ENCODE data around the gene NUDT6. TPM values are rescaled to one million over a fixed set of nuclear protein-coding genes. Genes with fewer than 3 reads are reported as not detected.
A peak's percentile ranks its signal among the peaks of the same experiment; 100 is the strongest.

Gene NUDT6
- total and polyA plus RNA-seq, 7 donors, result 3.3 to 7.6 (median 4.0) TPM

DNA sequence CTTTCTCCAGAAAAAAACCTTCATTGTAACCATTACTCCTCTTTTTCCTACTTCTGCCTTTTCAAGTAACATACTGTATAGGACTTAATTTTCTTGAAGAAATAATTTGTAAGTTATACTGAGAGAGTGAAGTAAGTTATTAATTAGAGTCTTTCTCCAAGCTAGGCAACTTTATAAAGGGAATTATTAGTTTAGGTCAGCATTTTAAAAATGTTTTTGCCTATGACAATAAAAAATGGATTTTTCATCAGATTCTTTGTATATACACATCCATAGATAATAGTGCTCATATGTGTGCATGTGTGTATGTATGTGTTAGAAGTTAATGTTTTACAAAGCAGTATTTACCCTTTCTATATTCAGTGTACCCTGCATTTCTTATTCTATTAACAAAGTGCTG lies 10.4 kb upstream of the NUDT6 start:
- intact Hi-C loops (cut with DNase I), result no loop called here

DNA sequence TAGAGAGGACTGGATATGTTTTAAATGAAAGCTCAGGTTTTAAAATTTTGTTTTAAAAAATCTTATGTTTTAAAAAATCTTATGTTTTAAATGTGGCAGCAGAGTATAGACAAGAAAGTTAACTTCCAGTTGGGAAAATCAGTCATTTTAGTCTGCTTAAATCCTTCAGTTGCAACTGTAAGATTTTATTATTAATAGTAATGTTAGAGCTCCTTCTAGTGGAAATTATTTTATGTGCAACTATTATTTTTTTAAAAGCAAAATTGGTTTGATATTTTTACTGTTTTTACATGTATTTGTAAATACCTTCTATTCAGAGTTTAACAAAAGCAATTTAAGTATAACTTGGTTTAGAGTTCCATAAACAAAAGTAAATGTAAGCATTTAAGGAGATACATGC lies 8.5 kb upstream of the NUDT6 start:
- Histone ChIP-seq H3K27ac (no peak overlapping the region), H3K36me3 (ENCODE audit: insufficient read depth in 1 of 2, low read depth in 1 of 2) (peaks cover 4 to 67% of the 10 kb centered on the region in 2 donors), H3K9me3 (no peaks in the 10 kb centered on the region), H3K4me3 (no peak overlapping the region), H3K4me1 (peaks cover 4% of the 10 kb centered on the region), H3K27me3 (ENCODE audit: insufficient read depth in 3 of 3, low read length in 2 of 3) (no peaks in the 10 kb centered on the region)
- no peak for ATAC-seq
- no peak for DNase-seq
- intact Hi-C loops (cut with DNase I), result loop anchor here in 1 of 2 donors (1.0 kb wide), 1 partner anchor 173 kb away; no protein-coding TSS in a partner anchor
- TF ChIP-seq, protein P1, sequence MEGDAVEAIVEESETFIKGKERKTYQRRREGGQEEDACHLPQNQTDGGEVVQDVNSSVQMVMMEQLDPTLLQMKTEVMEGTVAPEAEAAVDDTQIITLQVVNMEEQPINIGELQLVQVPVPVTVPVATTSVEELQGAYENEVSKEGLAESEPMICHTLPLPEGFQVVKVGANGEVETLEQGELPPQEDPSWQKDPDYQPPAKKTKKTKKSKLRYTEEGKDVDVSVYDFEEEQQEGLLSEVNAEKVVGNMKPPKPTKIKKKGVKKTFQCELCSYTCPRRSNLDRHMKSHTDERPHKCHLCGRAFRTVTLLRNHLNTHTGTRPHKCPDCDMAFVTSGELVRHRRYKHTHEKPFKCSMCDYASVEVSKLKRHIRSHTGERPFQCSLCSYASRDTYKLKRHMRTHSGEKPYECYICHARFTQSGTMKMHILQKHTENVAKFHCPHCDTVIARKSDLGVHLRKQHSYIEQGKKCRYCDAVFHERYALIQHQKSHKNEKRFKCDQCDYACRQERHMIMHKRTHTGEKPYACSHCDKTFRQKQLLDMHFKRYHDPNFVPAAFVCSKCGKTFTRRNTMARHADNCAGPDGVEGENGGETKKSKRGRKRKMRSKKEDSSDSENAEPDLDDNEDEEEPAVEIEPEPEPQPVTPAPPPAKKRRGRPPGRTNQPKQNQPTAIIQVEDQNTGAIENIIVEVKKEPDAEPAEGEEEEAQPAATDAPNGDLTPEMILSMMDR (IDR thresholded peaks at IDR 0.05), result peak; percentile 67

More for the DNA sequence above, 10.4 kb upstream of the NUDT6 start:
- H3K27me3 ChIP-seq (ENCODE audit: insufficient read depth in 3 of 3, low read length in 2 of 3), result no peaks in the 10 kb centered on the region
- ATAC-seq (no peak), DNase-seq (no peak)
- no peak overlapping the region for H3K27ac ChIP-seq
- H3K36me3 ChIP-seq (ENCODE audit: insufficient read depth in 1 of 2, low read depth in 1 of 2), result peaks cover 4 to 85% of the 10 kb centered on the region in 2 donors
- H3K4me1 ChIP-seq, result no peaks in the 10 kb centered on the region
- H3K9me3 ChIP-seq, result no peaks in the 10 kb centered on the region
- no peak overlapping the region for H3K4me3 ChIP-seq
- TF ChIP-seq, protein P1 (IDR thresholded peaks at IDR 0.05), result no peak

DNA sequence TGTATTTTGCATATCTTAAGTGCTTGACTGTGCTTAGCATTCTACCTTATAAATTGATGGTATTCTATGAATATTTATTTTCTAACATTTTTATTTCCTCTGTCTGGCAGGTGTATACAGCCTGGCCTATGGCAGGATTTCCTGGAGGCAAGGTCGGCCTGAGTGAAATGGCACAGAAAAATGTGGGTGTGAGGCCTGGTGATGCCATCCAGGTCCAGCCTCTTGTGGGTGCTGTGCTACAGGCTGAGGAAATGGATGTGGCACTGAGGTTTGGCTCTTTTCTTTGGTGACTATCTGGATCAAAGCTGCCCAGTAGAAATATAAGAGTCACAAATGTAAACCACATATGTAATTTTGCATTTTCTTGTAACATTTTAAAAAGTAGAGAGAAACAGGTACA lies 6.5 kb upstream of the NUDT6 start:
- H3K36me3 ChIP-seq (ENCODE audit: insufficient read depth in 1 of 2, low read depth in 1 of 2), result peaks cover 4 to 47% of the 10 kb centered on the region in 2 donors
- TF ChIP-seq, protein P1 (IDR thresholded peaks at IDR 0.05), result no peak
- 69 to 88% (median 80%) methylated on average over 1 of the region's 1 CpG for WGBS, 3 donors
- no peaks in the 10 kb centered on the region for H3K9me3 ChIP-seq
- ATAC-seq (no peak), DNase-seq (no peak)
- H3K27me3 ChIP-seq (ENCODE audit: insufficient read depth in 3 of 3, low read length in 2 of 3), result no peaks in the 10 kb centered on the region
- no peak overlapping the region for H3K27ac ChIP-seq
- H3K4me3 ChIP-seq, result no peak overlapping the region
- peaks cover 9% of the 10 kb centered on the region for H3K4me1 ChIP-seq
- intact Hi-C loops (cut with DNase I), result loop anchor here (2.0 to 5.0 kb wide), 2 partner anchors 172 to 326 kb away; no protein-coding TSS in a partner anchor

DNA sequence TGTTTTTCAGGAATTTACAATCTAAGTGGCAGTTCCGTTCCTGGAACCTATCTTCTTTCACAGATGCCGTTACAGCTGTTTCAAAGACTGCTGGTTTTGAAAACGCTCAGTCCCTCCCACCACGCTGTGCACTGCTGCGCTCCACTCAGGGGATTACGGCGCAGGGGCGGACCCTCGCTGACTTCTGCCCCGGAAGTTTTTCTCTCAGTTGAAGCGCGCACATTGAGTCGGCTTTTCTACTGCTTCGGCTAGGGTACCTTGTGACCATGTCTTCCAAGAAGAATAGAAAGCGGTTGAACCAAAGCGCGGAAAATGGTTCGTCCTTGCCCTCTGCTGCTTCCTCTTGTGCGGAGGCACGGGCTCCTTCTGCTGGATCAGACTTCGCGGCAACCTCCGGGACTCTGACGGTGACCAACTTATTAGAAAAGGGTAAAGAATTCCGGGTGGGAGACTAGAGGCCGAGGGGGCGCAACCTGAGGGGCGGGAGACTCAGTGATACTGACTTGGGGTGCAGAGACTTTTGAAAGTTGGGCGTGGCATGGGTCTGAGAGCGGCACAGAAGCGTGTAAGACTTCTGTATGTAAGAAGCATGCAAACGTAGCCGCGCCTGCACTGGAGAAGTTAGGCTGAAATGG lies 597 bp upstream of the NUDT6 start:
- Histone ChIP-seq H3K4me1 (peaks cover 19% of the 10 kb centered on the region), H3K9me3 (no peaks in the 10 kb centered on the region), H3K27ac (peak overlapping the region; percentile 67), H3K27me3 (ENCODE audit: insufficient read depth in 3 of 3, low read length in 2 of 3) (no peaks in the 10 kb centered on the region), H3K36me3 (ENCODE audit: insufficient read depth in 1 of 2, low read depth in 1 of 2) (peaks cover 0 to 3% of the 10 kb centered on the region in 2 donors), H3K4me3 (peak overlapping the region; percentile 84)
- intact Hi-C loops (cut with DNase I), result loop anchor here in 1 of 2 donors (5.0 kb wide), 1 partner anchor 191 kb away; the partner anchor contains the start of gene BBS12
- WGBS, 3 donors, result 0 to 1% (median 0%) methylated on average over 34 of the region's 34 CpGs
- peak; percentile 79 to 89 for DNase-seq
- ATAC-seq, result peak; percentile 95 to 98 (median 98)
- TF ChIP-seq, protein P1 (IDR thresholded peaks at IDR 0.05), result no peak

Measured in psoas muscle (tissue), 8 donors.